Mesothelial cell of epicardium (in vitro differentiated cells): ENCODE results near the gene COL25A1. TPM values are rescaled to one million over a fixed set of nuclear protein-coding genes. Genes with fewer than 3 reads are reported as not detected.

Experiments used
- DNase-seq, 2 experiments: peaks; one replicate each; pipeline ENCODE4 v3.0.0; 2021; ENCODE audit warnings: low spot score in 2 of 2; ENCODE audit not compliant: unreplicated experiment in 2 of 2
- H3K27ac Mint-ChIP-seq: 2 replicates; pipeline ENCODE4 v1.8.0; 2021; ENCODE audit warnings: mixed read lengths
- H3K27me3 Mint-ChIP-seq: 2 replicates; pipeline ENCODE4 v1.8.0; 2021; ENCODE audit warnings: low read depth, mixed read lengths
- H3K36me3 Mint-ChIP-seq: 2 replicates; pipeline ENCODE4 v1.8.0; 2021; ENCODE audit warnings: mixed read lengths
- H3K4me1 Mint-ChIP-seq: 2 replicates; pipeline ENCODE4 v1.8.0; 2021; ENCODE audit warnings: mixed read lengths
- H3K4me3 Mint-ChIP-seq: 2 replicates; pipeline ENCODE4 v1.8.0; 2021; ENCODE audit warnings: mild to moderate bottlenecking, moderate library complexity, mixed read lengths
- H3K9me3 Mint-ChIP-seq: 2 replicates; pipeline ENCODE4 v1.8.0; 2021; ENCODE audit warnings: mixed read lengths
- total RNA-seq: library from RNA; stranded (reverse); gene quantifications from 3 replicates; pipeline ENCODE4 v1.2.1, GENCODE V29; 2021
- TF ChIP-seq, protein P1 (sequence below): fragments of 200-600 bp; sonication (generic); IDR thresholded peaks from one replicate; pipeline ENCODE4 v1.5.0; 2021; ENCODE audit warnings: antibody characterized with exemption; ENCODE audit not compliant: unreplicated experiment

COL25A1 gene
- total RNA-seq, 1 donor from 2014 or later, result 56.7 TPM

DNA sequence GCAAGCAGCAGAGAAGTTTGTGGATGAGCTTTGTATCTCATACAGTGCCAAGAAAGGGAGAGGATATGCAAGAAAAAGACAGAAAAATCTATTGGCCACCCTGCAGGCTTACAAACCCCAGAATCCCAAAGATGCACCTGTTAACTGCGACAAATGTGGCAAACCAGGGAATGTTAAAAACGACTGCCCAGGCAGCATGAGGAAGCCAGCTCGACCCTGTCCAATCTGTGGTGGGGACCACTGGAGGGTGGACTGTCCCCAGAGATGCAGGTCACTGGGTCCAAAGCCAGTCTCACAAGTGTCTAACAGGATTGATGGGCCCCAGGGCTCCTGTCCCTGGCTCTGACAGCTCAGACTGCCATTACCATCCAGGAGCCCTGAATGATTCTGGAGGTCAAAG, 12.9 kb upstream of the COL25A1 start:
- DNase-seq, result no peak
- Mint-ChIP-seq H3K9me3 (peaks cover 35% of the 10 kb centered on the region), H3K27ac (no peak overlapping the region), H3K36me3 (no peaks in the 10 kb centered on the region), H3K27me3 (no peaks in the 10 kb centered on the region), H3K4me1 (no peaks in the 10 kb centered on the region), H3K4me3 (no peak overlapping the region)
- TF ChIP-seq, protein P1, sequence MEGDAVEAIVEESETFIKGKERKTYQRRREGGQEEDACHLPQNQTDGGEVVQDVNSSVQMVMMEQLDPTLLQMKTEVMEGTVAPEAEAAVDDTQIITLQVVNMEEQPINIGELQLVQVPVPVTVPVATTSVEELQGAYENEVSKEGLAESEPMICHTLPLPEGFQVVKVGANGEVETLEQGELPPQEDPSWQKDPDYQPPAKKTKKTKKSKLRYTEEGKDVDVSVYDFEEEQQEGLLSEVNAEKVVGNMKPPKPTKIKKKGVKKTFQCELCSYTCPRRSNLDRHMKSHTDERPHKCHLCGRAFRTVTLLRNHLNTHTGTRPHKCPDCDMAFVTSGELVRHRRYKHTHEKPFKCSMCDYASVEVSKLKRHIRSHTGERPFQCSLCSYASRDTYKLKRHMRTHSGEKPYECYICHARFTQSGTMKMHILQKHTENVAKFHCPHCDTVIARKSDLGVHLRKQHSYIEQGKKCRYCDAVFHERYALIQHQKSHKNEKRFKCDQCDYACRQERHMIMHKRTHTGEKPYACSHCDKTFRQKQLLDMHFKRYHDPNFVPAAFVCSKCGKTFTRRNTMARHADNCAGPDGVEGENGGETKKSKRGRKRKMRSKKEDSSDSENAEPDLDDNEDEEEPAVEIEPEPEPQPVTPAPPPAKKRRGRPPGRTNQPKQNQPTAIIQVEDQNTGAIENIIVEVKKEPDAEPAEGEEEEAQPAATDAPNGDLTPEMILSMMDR, result no peak

DNA sequence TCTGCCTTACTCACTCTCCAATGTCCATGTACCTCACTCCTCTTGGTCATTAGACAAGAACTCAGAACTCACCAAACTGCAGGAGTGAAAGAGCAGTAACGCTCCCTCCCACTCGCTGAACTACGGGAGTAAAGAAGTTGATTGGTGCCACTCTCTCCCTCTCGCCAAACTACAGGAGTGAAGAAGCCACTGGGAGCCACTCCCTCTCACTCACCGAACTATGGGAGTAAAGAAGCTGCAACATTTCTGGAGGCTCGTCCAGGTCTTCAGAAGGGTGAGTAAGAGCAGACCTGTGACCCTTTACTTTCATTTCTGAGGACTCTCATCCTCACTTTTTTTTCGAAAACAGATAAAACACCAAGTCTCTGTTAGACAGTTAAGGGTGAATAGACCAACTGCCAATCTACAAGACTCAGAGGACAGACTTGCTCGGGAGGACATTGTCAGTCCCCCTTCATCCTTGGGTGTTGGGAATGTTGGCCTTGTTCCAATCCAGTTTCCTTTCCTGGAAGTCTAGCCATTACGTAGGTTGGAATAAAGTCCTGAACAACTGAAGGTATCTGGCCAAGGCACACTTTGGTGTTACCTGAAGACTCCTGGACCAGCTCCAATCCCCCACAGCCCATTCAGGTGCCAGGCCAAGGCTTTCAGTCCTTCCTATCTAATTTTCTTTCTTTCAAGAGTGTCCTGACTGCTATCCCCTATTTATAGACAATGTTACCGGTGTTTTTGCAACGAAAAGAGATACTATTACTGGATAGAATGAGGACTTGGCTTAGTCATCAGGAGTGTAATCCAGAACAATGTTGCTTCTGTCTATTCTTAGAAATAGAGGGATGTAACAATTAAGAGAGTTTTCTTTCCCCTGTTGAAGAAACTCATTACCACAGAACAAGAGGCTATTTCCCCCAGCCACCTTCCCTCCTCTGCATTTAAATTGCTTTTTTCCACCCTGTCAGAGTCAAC, 11.0 kb upstream of the COL25A1 start:
- TF ChIP-seq, protein P1, result no peak
- H3K4me3 Mint-ChIP-seq, result no peak overlapping the region
- H3K9me3 Mint-ChIP-seq, result peaks cover 21% of the 10 kb centered on the region
- peaks cover 3% of the 10 kb centered on the region for H3K4me1 Mint-ChIP-seq
- H3K27me3 Mint-ChIP-seq, result no peaks in the 10 kb centered on the region
- H3K36me3 Mint-ChIP-seq, result no peaks in the 10 kb centered on the region
- no peak for DNase-seq
- no peak overlapping the region for H3K27ac Mint-ChIP-seq

DNA sequence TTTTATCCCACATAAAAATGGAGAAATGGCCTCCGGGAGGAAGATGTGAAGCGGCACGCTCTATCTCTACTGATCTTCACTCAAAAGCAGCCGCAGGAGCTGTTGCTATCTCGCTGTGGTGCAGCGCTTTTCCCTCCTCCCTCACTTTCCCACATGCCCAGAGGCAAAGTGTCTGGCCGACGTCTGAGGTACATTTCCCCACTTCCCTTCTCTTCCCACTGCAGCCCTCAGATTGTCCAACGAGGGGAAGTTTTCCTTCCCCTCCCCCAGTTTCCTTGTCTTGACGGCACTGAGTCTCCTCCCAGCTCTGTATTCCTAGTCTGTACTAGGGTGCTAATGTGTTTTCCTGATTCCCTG, 660 bp upstream of the COL25A1 start:
- Mint-ChIP-seq H3K27ac (peak overlapping the region; percentile 79), H3K36me3 (peaks cover 4% of the 10 kb centered on the region), H3K9me3 (no peaks in the 10 kb centered on the region), H3K4me3 (peak overlapping the region; percentile 73), H3K27me3 (peaks cover 16% of the 10 kb centered on the region), H3K4me1 (peaks cover 44% of the 10 kb centered on the region)
- TF ChIP-seq, protein P1, result no peak
- DNase-seq, result no peak

DNA sequence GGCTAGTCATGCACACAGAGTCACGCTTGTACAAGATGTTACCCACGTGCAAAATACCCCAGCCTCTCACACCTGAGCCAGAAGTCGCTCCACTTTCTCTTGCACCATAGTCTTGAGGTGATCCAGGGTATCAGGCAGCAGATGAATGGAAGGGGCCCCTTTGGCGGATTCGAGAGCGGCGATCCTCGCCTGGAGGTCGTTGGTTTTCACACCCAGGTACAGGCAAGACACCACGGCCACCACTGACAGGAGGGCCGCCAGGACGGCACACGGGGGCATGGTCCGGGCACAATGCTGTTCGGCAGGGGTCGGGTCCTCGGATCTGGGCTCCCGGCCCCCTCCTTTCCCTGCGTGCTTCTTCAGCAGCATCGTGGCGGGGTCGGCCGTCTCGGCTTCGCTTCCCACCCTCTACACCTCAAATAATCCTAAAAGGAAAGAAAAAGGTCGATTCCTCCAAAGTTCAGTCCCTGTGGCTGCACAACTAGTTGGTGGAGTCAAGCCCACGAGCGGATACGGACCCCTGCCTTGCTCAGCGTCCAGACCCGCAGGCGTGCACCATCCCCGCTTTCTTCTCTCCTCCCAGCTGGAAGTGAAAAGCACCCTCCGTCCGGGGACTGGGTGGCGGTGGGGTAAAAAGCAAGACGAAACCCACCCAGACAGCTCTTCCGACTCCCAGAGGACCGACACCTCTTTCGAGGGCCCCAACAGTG, 652 bp downstream of the COL25A1 start:
- no peak for DNase-seq
- H3K27ac Mint-ChIP-seq, result peak overlapping the region; percentile 47
- peaks cover 16% of the 10 kb centered on the region for H3K27me3 Mint-ChIP-seq

DNA sequence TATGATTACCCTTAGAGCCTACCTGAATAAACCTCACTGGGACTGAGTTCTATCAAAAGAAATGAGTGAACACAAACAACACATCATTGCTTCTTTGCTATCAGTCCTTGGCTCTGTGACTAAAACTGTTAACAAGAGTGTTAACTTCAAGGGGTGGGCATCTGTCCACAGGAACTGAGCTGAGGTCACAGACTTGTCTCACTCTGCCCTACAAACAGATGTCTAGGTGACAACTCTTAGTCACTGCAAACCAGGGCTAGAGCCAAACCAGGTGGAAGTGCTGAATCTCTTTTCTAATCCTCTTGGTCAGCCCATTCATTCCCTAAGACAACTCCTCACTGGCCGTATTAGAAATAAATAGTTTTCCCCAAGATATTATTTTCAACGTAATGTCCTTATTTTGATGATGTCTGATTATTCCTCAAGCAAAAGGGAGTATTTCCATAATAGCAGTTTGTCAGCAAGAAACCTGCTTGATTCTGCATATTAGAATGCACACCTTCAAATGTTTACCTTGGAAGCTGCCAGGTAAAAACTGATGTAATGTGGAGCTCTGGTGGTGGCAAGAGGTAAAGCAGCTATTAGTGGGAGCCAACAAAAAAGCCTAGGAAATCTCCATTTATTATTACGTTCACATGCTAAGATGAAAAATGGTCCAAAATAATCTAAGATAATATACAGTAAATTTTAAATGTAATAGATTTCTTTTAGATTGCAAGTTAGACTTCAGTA, 4.0 kb downstream of the COL25A1 start:
- DNase-seq, result no peak
- Mint-ChIP-seq H3K9me3 (no peaks in the 10 kb centered on the region), H3K36me3 (peaks cover 10% of the 10 kb centered on the region), H3K4me1 (peaks cover 40% of the 10 kb centered on the region), H3K27ac (no peak overlapping the region), H3K27me3 (peaks cover 16% of the 10 kb centered on the region), H3K4me3 (no peak overlapping the region)
- TF ChIP-seq, protein P1, result peak; percentile 79

More for the DNA sequence above, 652 bp downstream of the COL25A1 start:
- H3K36me3 Mint-ChIP-seq, result peaks cover 4% of the 10 kb centered on the region
- TF ChIP-seq, protein P1, result no peak
- H3K4me3 Mint-ChIP-seq, result peak overlapping the region; percentile 73
- peaks cover 40% of the 10 kb centered on the region for H3K4me1 Mint-ChIP-seq
- H3K9me3 Mint-ChIP-seq, result no peaks in the 10 kb centered on the region
